Choroid plexus epithelial cell (primary cell): ENCODE results near the gene ARL5C.

Experiments used
- DNase-seq: peaks from one replicate; pipeline ENCODE4 v3.0.0-alpha.2; 2010; ENCODE audit warnings: low read depth
- H3K4me3 ChIP-seq: 2 replicates; pipeline ENCODE4 v1.5.1; 2011; ENCODE audit warnings: low read depth, mild to moderate bottlenecking, control low read depth, low read length, moderate library complexity
- CTCF ChIP-seq: conservative IDR thresholded peaks from 2 replicates; pipeline ENCODE4 v1.5.1; 2011; ENCODE audit warnings: low read depth, mild to moderate bottlenecking, control low read depth, inconsistent platforms, low read length, moderate library complexity

ARL5C gene

GRCh38 chr17:39150104-39150634 is 15.8 kb downstream of the ARL5C start:
- no peak for DNase-seq
- H3K4me3 ChIP-seq = no peak overlapping the region
- no peak for TF ChIP-seq CTCF

GRCh38 chr17:39147221-39148185 is 18.5 kb downstream of the ARL5C start:
- DNase-seq = no peak
- TF ChIP-seq CTCF = no peak
- H3K4me3 ChIP-seq = no peak overlapping the region

GRCh38 chr17:39146273-39146672 is 19.7 kb downstream of the ARL5C start:
- no peak for DNase-seq
- TF ChIP-seq CTCF = no peak
- H3K4me3 ChIP-seq = no peak overlapping the region

- no peak for TF ChIP-seq CTCF
- no peak for DNase-seq
- H3K4me3 ChIP-seq = no peak overlapping the region
These were observed 20.8 kb downstream of the ARL5C start for GRCh38 chr17:39145143-39145542.

GRCh38 chr17:39144416-39144840 is 21.5 kb downstream of the ARL5C start:
- H3K4me3 ChIP-seq = no peak overlapping the region
- peak; percentile 60 for DNase-seq
- TF ChIP-seq CTCF = no peak

GRCh38 chr17:39143552-39144093 is 22.3 kb downstream of the ARL5C start:
- TF ChIP-seq CTCF = no peak
- DNase-seq = no peak

More at GRCh38 chr17:39143552-39144093, 22.3 kb downstream of the ARL5C start:
- no peak overlapping the region for H3K4me3 ChIP-seq
